HCT116 (cell line): ENCODE measurements around the gene SPOCD1.

Experiments used
- CBX3 ChIP-seq: IDR thresholded peaks from 2 replicates; pipeline ENCODE4 v1.6.1; 2012; ENCODE audit warnings: low read depth
- ELF1 ChIP-seq: IDR thresholded peaks from 2 replicates; pipeline ENCODE4 v1.6.1; 2012; ENCODE audit warnings: low read depth, borderline replicate concordance
- EZH2 ChIP-seq: fragments of 200-600 bp; sonication (generic); IDR thresholded peaks from 2 replicates; pipeline ENCODE4 v1.6.1; 2017; ENCODE audit warnings: antibody characterized with exemption, mixed run types
- EZH2phosphoT487 ChIP-seq: fragments of 200-600 bp; IDR thresholded peaks from 2 replicates; pipeline ENCODE4 v1.6.1; 2018; ENCODE audit warnings: antibody characterized with exemption, borderline replicate concordance
- JUND ChIP-seq: IDR thresholded peaks from 2 replicates; pipeline ENCODE4 v1.6.1; 2012
- POLR2A ChIP-seq: IDR thresholded peaks from 2 replicates; pipeline ENCODE4 v1.7.0; 2011; ENCODE audit warnings: borderline replicate concordance; ENCODE audit not compliant: insufficient read depth, insufficient read length; ENCODE audit errors: extremely low read depth
- POLR2AphosphoS5 ChIP-seq: IDR thresholded peaks from 2 replicates; pipeline ENCODE4 v1.6.1; 2011; ENCODE audit warnings: mild to moderate bottlenecking, low read depth, low read length, moderate library complexity
- SP1 ChIP-seq: IDR thresholded peaks from 2 replicates; pipeline ENCODE4 v1.6.1; 2012; ENCODE audit warnings: low read depth
- YY1 ChIP-seq: IDR thresholded peaks from 2 replicates; pipeline ENCODE4 v1.6.1; 2011; ENCODE audit warnings: low read length, low read depth, moderate library complexity, mild to moderate bottlenecking; ENCODE audit not compliant: insufficient replicate concordance; ENCODE audit errors: extremely low read depth
- ZFX ChIP-seq: fragments of 450-650 bp; IDR thresholded peaks from 2 replicates; pipeline ENCODE4 v1.6.1; 2017
- ZNF274 ChIP-seq: fragments of 200-500 bp; sonication (Bioruptor generic); IDR thresholded peaks from 2 replicates; pipeline ENCODE4 v1.6.1; 2014; ENCODE audit warnings: mild to moderate bottlenecking, low read depth, low read length, inconsistent platforms
- TF ChIP-seq, protein P1 (sequence below), 3 experiments: fragments of 200-600 bp in 1 of 3; sonication (generic) in 1 of 3; IDR thresholded peaks in 2 of 3; conservative IDR thresholded peaks in 1 of 3; 2 replicates each; pipeline ENCODE4 v1.5.1; 2012 to 2017; ENCODE audit warnings: low read depth in 2 of 3, low read length in 2 of 3, antibody characterized with exemption in 1 of 3, borderline replicate concordance in 1 of 3, control low read depth in 1 of 3, mild to moderate bottlenecking in 1 of 3, mixed read lengths in 1 of 3, mixed run types in 1 of 3, moderate library complexity in 1 of 3; ENCODE audit not compliant: insufficient read depth in 1 of 3
- TF ChIP-seq, protein P2 (sequence below): IDR thresholded peaks from 2 replicates; pipeline ENCODE4 v1.6.1; 2012; ENCODE audit warnings: low read depth
- TF ChIP-seq, protein P3 (sequence below): IDR thresholded peaks from 2 replicates; pipeline ENCODE4 v1.6.1; 2012

DNA sequence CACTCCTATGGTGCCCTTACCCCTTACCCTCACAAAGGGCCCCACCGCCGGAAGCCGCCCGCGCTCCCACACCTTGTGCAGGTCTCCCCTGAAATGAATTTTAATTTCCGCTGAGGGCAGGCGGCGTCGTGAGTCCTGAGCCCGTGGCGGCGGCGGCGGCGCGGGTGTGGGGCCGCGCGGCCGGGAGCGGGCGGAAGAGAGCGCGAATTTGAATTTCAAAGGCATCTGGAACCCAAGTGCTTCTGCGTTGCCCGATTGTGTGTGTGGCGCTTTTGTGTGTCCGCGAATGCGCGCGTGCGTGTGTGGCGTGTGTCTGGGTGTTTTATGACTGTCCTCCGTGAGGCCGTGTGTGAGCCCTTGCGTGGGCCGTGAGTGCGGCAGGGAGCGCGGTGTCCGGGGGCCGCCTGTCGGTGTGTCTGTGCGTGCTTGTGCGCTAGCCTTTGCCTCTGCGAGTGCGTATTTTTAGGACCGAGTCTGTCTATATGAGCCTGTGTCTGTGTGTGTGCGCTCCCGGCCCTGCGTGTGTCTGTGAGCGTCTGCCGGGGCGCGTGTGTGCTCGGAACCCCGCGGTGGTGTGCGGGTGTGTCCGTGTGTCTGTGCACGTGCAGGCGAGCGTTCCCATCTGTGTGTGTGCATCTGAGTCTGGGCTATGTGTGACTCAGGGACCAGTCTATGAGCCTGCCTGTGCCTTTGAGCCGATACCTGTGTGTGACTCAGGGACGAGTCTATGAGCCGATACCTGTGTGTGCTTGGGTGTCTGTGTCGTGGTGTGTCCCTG, 43.7 kb downstream of the SPOCD1 start:
- TF ChIP-seq ZFX: no peak
- TF ChIP-seq, protein P1, sequence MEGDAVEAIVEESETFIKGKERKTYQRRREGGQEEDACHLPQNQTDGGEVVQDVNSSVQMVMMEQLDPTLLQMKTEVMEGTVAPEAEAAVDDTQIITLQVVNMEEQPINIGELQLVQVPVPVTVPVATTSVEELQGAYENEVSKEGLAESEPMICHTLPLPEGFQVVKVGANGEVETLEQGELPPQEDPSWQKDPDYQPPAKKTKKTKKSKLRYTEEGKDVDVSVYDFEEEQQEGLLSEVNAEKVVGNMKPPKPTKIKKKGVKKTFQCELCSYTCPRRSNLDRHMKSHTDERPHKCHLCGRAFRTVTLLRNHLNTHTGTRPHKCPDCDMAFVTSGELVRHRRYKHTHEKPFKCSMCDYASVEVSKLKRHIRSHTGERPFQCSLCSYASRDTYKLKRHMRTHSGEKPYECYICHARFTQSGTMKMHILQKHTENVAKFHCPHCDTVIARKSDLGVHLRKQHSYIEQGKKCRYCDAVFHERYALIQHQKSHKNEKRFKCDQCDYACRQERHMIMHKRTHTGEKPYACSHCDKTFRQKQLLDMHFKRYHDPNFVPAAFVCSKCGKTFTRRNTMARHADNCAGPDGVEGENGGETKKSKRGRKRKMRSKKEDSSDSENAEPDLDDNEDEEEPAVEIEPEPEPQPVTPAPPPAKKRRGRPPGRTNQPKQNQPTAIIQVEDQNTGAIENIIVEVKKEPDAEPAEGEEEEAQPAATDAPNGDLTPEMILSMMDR (IDR thresholded peaks at IDR 0.05 in 2 of 3, conservative IDR thresholded peaks at IDR 0.05 in 1 of 3; ENCODE audit: borderline replicate concordance in 1 of 3, insufficient read depth in 1 of 3, low read depth in 2 of 3, low read length in 2 of 3): no peak
- no peak for TF ChIP-seq YY1
- TF ChIP-seq EZH2: no peak
- TF ChIP-seq CBX3: no peak
- TF ChIP-seq, protein P2, sequence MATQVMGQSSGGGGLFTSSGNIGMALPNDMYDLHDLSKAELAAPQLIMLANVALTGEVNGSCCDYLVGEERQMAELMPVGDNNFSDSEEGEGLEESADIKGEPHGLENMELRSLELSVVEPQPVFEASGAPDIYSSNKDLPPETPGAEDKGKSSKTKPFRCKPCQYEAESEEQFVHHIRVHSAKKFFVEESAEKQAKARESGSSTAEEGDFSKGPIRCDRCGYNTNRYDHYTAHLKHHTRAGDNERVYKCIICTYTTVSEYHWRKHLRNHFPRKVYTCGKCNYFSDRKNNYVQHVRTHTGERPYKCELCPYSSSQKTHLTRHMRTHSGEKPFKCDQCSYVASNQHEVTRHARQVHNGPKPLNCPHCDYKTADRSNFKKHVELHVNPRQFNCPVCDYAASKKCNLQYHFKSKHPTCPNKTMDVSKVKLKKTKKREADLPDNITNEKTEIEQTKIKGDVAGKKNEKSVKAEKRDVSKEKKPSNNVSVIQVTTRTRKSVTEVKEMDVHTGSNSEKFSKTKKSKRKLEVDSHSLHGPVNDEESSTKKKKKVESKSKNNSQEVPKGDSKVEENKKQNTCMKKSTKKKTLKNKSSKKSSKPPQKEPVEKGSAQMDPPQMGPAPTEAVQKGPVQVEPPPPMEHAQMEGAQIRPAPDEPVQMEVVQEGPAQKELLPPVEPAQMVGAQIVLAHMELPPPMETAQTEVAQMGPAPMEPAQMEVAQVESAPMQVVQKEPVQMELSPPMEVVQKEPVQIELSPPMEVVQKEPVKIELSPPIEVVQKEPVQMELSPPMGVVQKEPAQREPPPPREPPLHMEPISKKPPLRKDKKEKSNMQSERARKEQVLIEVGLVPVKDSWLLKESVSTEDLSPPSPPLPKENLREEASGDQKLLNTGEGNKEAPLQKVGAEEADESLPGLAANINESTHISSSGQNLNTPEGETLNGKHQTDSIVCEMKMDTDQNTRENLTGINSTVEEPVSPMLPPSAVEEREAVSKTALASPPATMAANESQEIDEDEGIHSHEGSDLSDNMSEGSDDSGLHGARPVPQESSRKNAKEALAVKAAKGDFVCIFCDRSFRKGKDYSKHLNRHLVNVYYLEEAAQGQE: no peak
- no peak for TF ChIP-seq POLR2AphosphoS5
- TF ChIP-seq JUND: no peak
- no peak for TF ChIP-seq SP1
- TF ChIP-seq ELF1: no peak
- TF ChIP-seq, protein P3, sequence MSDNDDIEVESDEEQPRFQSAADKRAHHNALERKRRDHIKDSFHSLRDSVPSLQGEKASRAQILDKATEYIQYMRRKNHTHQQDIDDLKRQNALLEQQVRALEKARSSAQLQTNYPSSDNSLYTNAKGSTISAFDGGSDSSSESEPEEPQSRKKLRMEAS: no peak
- TF ChIP-seq POLR2A: no peak
- no peak for TF ChIP-seq EZH2phosphoT487
- TF ChIP-seq ZNF274: no peak
